NCI-H526 treated with DMSO at 0.1 percent for 48 hours (cell line): ENCODE measurements around the gene SSBP2.

Source experiments
- DNase-seq: peaks from one replicate; lab custom pipeline; 2025; lab: John Stamatoyannopoulos, UW

The SSBP2 gene

GRCh38 chr5:81590498-81591384 is 160.2 kb downstream of the SSBP2 start:
- DNase-seq: no peak

GRCh38 chr5:81579262-81579924 is 171.5 kb downstream of the SSBP2 start:
- no peak for DNase-seq

GRCh38 chr5:81577091-81577490 is 173.8 kb downstream of the SSBP2 start:
- no peak for DNase-seq

GRCh38 chr5:81575924-81576323 is 175.0 kb downstream of the SSBP2 start:
- DNase-seq: no peak

GRCh38 chr5:81572201-81572600 is 178.7 kb downstream of the SSBP2 start:
- no peak for DNase-seq

- no peak for DNase-seq
Measured at GRCh38 chr5:81558188-81558587, 192.7 kb downstream of the SSBP2 start.

GRCh38 chr5:81556809-81557208 is 194.1 kb downstream of the SSBP2 start:
- DNase-seq: no peak

GRCh38 chr5:81555865-81556264 is 195.0 kb downstream of the SSBP2 start:
- DNase-seq: no peak

GRCh38 chr5:81554647-81555046 is 196.2 kb downstream of the SSBP2 start:
- DNase-seq: no peak

- DNase-seq: no peak
Measured at GRCh38 chr5:81553567-81554212, 197.2 kb downstream of the SSBP2 start.

- no peak for DNase-seq
Measured at GRCh38 chr5:81552852-81553566, 197.9 kb downstream of the SSBP2 start.

GRCh38 chr5:81549123-81549522 is 201.8 kb downstream of the SSBP2 start:
- no peak for DNase-seq

- DNase-seq: no peak
Measured at GRCh38 chr5:81547001-81547400, 203.9 kb downstream of the SSBP2 start.

- no peak for DNase-seq
Measured at GRCh38 chr5:81545911-81546310, 205.0 kb downstream of the SSBP2 start.

GRCh38 chr5:81544351-81545018 is 206.4 kb downstream of the SSBP2 start:
- no peak for DNase-seq

GRCh38 chr5:81542242-81542641 is 208.7 kb downstream of the SSBP2 start:
- no peak for DNase-seq

- DNase-seq: no peak
Measured at GRCh38 chr5:81537905-81538547, 212.9 kb downstream of the SSBP2 start.

- DNase-seq: no peak
Measured at GRCh38 chr5:81534441-81534840, 216.5 kb downstream of the SSBP2 start.

GRCh38 chr5:81533629-81534405 is 217.1 kb downstream of the SSBP2 start:
- DNase-seq: no peak

- no peak for DNase-seq
Measured at GRCh38 chr5:81530919-81531318, 220.0 kb downstream of the SSBP2 start.
